PC-3 (cell line): ENCODE results near the gene DACT1. TPM values are rescaled to one million over a fixed set of nuclear protein-coding genes. Genes with fewer than 3 reads are reported as not detected.
A peak's percentile ranks its signal among the peaks of the same experiment; 100 is the strongest.

ENCODE experiments used
- ATAC-seq: fragments of 200-7000 bp; cut with Tn5 transposase; 2 replicates; pipeline ENCODE4 v1.9.1; 2020; ENCODE audit warnings: mild to moderate bottlenecking, moderate library complexity
- BruUV-seq: library from RNA; stranded (reverse); fragments of 400-500 nt; replicated peaks from 2 replicates; lab custom pipeline; 2021; lab: Mats Ljungman, UMichigan
- CTCF ChIA-PET: fragments of 300-600 bp; sonication (Branson Sonifier 250); formaldehyde crosslinking; loops from one replicate; lab custom pipeline; 2022; ENCODE audit warnings: antibody characterized with exemption; lab: Charles Lee
- POLR2A ChIA-PET: fragments of 300-600 bp; sonication (Branson Sonifier 250); formaldehyde crosslinking; loops from one replicate; lab custom pipeline; 2022; ENCODE audit warnings: antibody characterized with exemption; ENCODE audit not compliant: unreplicated experiment; lab: Charles Lee
- DNase-seq: peaks from one replicate; pipeline ENCODE4 v3.0.0-alpha.2; 2015
- H2AFZ ChIP-seq: fragments of 300-600 bp; sonication (generic); 2 replicates; pipeline ENCODE4 v1.6.0; 2016; ENCODE audit warnings: antibody characterized with exemption, low read length
- H3F3A ChIP-seq: fragments of 300-600 bp; sonication (generic); one replicate; pipeline ENCODE4 v1.6.0; 2017; ENCODE audit warnings: antibody characterized with exemption, low read length, control low read depth, mild to moderate bottlenecking; ENCODE audit not compliant: unreplicated experiment
- H3K27ac ChIP-seq: fragments of 300-600 bp; sonication (generic); 2 replicates; pipeline ENCODE4 v1.5.1; 2016; ENCODE audit warnings: mild to moderate bottlenecking, low read length
- H3K27me3 ChIP-seq: fragments of 300-600 bp; sonication (generic); 2 replicates; pipeline ENCODE4 v1.6.1; 2016; ENCODE audit warnings: low read length, mixed read lengths
- H3K36me3 ChIP-seq: fragments of 300-600 bp; sonication (generic); 2 replicates; pipeline ENCODE4 v1.6.1; 2016; ENCODE audit warnings: low read depth, mixed run types, low read length, mixed read lengths
- H3K4me1 ChIP-seq: fragments of 300-600 bp; sonication (generic); 2 replicates; pipeline ENCODE4 v1.5.1; 2016; ENCODE audit warnings: low read length; ENCODE audit not compliant: insufficient read depth
- H3K4me2 ChIP-seq: fragments of 300-600 bp; sonication (generic); 2 replicates; pipeline ENCODE4 v1.6.0; 2016; ENCODE audit warnings: low read length
- H3K4me3 ChIP-seq: fragments of 300-600 bp; sonication (generic); 2 replicates; pipeline ENCODE4 v1.5.1; 2016; ENCODE audit warnings: mild to moderate bottlenecking, low read length, mixed read lengths
- H3K79me2 ChIP-seq: fragments of 300-600 bp; sonication (generic); 2 replicates; pipeline ENCODE4 v1.6.1; 2017; ENCODE audit warnings: low read length, mixed read lengths
- H3K9ac ChIP-seq: fragments of 300-600 bp; sonication (generic); 2 replicates; pipeline ENCODE4 v1.6.0; 2016; ENCODE audit warnings: mild to moderate bottlenecking, low read length
- H3K9me2 ChIP-seq: fragments of 300-600 bp; sonication (generic); replicated peaks from 2 replicates; pipeline ENCODE4 v1.6.1; 2016; ENCODE audit warnings: mixed run types, low read length, mixed read lengths
- H3K9me3 ChIP-seq: fragments of 300-600 bp; sonication (generic); 2 replicates; pipeline ENCODE4 v1.6.1; 2016; ENCODE audit warnings: low read length, mixed read lengths
- H4K20me1 ChIP-seq: fragments of 300-600 bp; sonication (generic); 2 replicates; pipeline ENCODE4 v1.6.1; 2016; ENCODE audit warnings: low read length, mixed read lengths
- EZH2 ChIP-seq: fragments of 300-600 bp; sonication (generic); IDR thresholded peaks from one replicate; pipeline ENCODE4 v1.6.1; 2017; ENCODE audit warnings: antibody characterized with exemption, mild to moderate bottlenecking, low read length; ENCODE audit not compliant: unreplicated experiment
- EZH2phosphoT487 ChIP-seq: fragments of 300-600 bp; sonication (generic); IDR thresholded peaks from 2 replicates; pipeline ENCODE4 v1.6.1; 2018; ENCODE audit warnings: mild to moderate bottlenecking, antibody characterized with exemption, low read length, borderline replicate concordance
- intact Hi-C: fragments of 100-400 bp; cut with micrococcal nuclease; formaldehyde crosslinking; loops from 2 replicates; pipeline ENCODE4 v1.9.0; 2023
- total RNA-seq: library from RNA; depleted of rRNA; stranded (reverse); fragments of >200 nt; gene quantifications from 2 replicates; pipeline ENCODE4 v1.2.3, GENCODE V29; 2014
- TF ChIP-seq, protein P1 (sequence below): fragments of 300-600 bp; sonication (generic); conservative IDR thresholded peaks from 2 replicates; pipeline ENCODE4 v1.5.1; 2017; ENCODE audit warnings: antibody characterized with exemption, low read depth, mild to moderate bottlenecking, low read length

DACT1 gene
- total RNA-seq, 1 experiment from 2014 or later: 1.8 TPM

DNA sequence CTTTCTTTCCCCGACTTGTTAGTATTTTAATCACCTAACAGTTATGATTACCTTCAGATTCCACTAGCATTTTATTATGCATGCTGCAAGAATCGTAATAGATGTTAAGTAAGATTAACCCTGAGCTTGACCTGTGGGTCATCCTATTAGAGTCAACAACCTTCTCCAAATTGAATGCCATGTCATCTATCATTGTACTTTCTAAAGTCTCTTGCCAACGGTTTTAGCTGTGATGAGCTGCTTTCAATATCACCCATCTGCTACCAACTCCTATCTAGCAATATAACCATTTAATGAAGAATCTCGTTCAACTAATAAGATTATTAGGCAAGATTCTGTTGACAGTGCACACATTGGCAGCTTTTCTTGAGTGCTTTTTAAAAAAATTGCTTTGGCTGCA lies 33.7 kb downstream of the DACT1 start:
- no TSS peak for BruUV-seq

DNA sequence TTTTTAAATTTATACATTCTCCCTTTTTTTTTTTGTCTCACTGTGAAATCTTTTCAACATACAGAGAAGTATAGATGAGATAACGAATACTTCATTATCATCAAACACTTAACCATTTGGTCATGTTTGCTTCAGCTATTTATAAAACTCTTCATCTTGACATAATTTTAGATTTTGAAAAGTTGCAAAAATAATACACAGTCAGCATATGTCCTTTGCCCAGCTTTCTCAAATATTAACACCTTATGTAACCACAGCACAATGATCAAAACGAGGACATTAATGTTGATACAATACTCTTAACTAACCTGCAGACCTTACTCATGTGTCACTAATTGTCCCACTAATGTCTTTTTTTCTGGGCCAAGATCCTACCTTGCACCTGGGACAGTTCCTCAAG lies 36.0 kb downstream of the DACT1 start:
- Histone ChIP-seq H3K9me3 (no peaks in the 10 kb centered on the region), H3F3A (no peaks in the 10 kb centered on the region), H3K4me1 (no peaks in the 10 kb centered on the region), H4K20me1 (no peaks in the 10 kb centered on the region), H3K79me2 (no peaks in the 10 kb centered on the region), H3K4me3 (no peak overlapping the region), H3K4me2 (no peak overlapping the region), H3K27ac (no peak overlapping the region), H2AFZ (no peak overlapping the region), H3K27me3 (peaks cover 92% of the 10 kb centered on the region), H3K9ac (no peak overlapping the region), H3K9me2 (no peaks in the 10 kb centered on the region), H3K36me3 (no peaks in the 10 kb centered on the region)
- ATAC-seq: no peak
- no peak for TF ChIP-seq EZH2
- no peak for TF ChIP-seq EZH2phosphoT487
- intact Hi-C loops: no loop called here
- POLR2A ChIA-PET: no interaction called here
- DNase-seq: no peak
- CTCF ChIA-PET: no interaction called here
- no TSS peak for BruUV-seq

More for the DNA sequence above, 33.7 kb downstream of the DACT1 start:
- Histone ChIP-seq H3K9me2 (no peaks in the 10 kb centered on the region), H3K36me3 (no peaks in the 10 kb centered on the region), H3F3A (no peaks in the 10 kb centered on the region), H2AFZ (no peak overlapping the region), H3K27ac (no peak overlapping the region), H3K4me2 (no peak overlapping the region), H3K4me3 (no peak overlapping the region), H3K79me2 (no peaks in the 10 kb centered on the region), H3K9ac (no peak overlapping the region), H4K20me1 (no peaks in the 10 kb centered on the region), H3K4me1 (no peaks in the 10 kb centered on the region), H3K9me3 (no peaks in the 10 kb centered on the region), H3K27me3 (peaks cover 93% of the 10 kb centered on the region)
- no peak for TF ChIP-seq EZH2phosphoT487
- TF ChIP-seq, protein P1, sequence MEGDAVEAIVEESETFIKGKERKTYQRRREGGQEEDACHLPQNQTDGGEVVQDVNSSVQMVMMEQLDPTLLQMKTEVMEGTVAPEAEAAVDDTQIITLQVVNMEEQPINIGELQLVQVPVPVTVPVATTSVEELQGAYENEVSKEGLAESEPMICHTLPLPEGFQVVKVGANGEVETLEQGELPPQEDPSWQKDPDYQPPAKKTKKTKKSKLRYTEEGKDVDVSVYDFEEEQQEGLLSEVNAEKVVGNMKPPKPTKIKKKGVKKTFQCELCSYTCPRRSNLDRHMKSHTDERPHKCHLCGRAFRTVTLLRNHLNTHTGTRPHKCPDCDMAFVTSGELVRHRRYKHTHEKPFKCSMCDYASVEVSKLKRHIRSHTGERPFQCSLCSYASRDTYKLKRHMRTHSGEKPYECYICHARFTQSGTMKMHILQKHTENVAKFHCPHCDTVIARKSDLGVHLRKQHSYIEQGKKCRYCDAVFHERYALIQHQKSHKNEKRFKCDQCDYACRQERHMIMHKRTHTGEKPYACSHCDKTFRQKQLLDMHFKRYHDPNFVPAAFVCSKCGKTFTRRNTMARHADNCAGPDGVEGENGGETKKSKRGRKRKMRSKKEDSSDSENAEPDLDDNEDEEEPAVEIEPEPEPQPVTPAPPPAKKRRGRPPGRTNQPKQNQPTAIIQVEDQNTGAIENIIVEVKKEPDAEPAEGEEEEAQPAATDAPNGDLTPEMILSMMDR: no peak
- TF ChIP-seq EZH2: peak; percentile 70
- DNase-seq (no peak), ATAC-seq (no peak)
- POLR2A ChIA-PET: no interaction called here
- CTCF ChIA-PET: no interaction called here
- intact Hi-C loops: no loop called here

DNA sequence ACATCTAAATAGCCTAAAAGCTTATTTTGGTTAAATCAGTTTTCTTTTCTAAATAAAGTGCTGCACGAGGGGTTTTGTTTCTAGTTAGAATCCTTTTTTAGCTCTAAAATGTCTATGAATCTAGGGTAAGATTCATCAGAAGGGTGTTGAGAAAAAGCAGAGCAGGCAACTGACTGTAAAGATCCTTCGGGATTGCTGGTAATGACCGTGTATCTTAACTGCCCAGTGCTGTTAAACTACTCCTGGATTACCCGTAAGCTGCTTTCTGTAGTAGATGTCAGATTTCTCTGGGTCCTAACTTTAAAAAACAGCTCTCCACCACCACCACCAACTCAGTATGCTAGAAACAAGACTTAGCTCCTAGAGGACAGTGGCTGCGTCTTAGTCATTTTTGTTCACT lies 39.2 kb downstream of the DACT1 start:
- H3K27me3 ChIP-seq: peaks cover 96% of the 10 kb centered on the region
- H3K9me3 ChIP-seq: no peaks in the 10 kb centered on the region
- no peak for ATAC-seq
- intact Hi-C loops: no loop called here
- no peak overlapping the region for H3K9ac ChIP-seq
- ChIA-PET POLR2A (no interaction called here), CTCF (no interaction called here)
- H3K79me2 ChIP-seq: no peaks in the 10 kb centered on the region
- H3F3A ChIP-seq: no peaks in the 10 kb centered on the region
- no TSS peak for BruUV-seq
- TF ChIP-seq EZH2: peak; percentile 44
- no peak for TF ChIP-seq EZH2phosphoT487
- H4K20me1 ChIP-seq: no peaks in the 10 kb centered on the region
- H3K36me3 ChIP-seq: no peaks in the 10 kb centered on the region
- DNase-seq: no peak
- no peaks in the 10 kb centered on the region for H3K4me1 ChIP-seq
- no peaks in the 10 kb centered on the region for H3K9me2 ChIP-seq
- no peak overlapping the region for H2AFZ ChIP-seq
- H3K4me2 ChIP-seq: no peak overlapping the region
- H3K27ac ChIP-seq: no peak overlapping the region
- H3K4me3 ChIP-seq: no peak overlapping the region
